Measurements from ENCODE around the gene CARD6.
"Not testable (repeated sequence)": the region's sequence is repeated elsewhere in the genome, so short reads cannot be mapped to it uniquely, and the experiment has no call there.

The CARD6 gene

GRCh38 chr5:40873286-40873880 is 32.2 kb downstream of the CARD6 start:
- peak; percentile 18 to 31 for DNase-seq

- DNase-seq, result no peak
Observed at GRCh38 chr5:40875958-40876357, 34.8 kb downstream of the CARD6 start.

- DNase-seq, result no peak
Observed at GRCh38 chr5:40877371-40877988, 36.3 kb downstream of the CARD6 start.

GRCh38 chr5:40879163-40879942 is 38.2 kb downstream of the CARD6 start:
- DNase-seq, result peak in 1 of 2 donors; percentile 46

GRCh38 chr5:40882291-40882690 is 41.1 kb downstream of the CARD6 start:
- no peak for DNase-seq

- not testable (repeated sequence) for DNase-seq
Observed at GRCh38 chr5:40883051-40883450, 41.9 kb downstream of the CARD6 start.

GRCh38 chr5:40895440-40896425 is 54.6 kb downstream of the CARD6 start:
- not testable (repeated sequence) for DNase-seq

- peak; percentile 23 to 36 for DNase-seq
Observed at GRCh38 chr5:40904205-40904993, 63.2 kb downstream of the CARD6 start.

- DNase-seq, result no peak
Observed at GRCh38 chr5:40904994-40905306, 63.8 kb downstream of the CARD6 start.

GRCh38 chr5:40906351-40906751 is 65.2 kb downstream of the CARD6 start:
- no peak for DNase-seq

GRCh38 chr5:40909264-40909663 is 68.1 kb downstream of the CARD6 start, which contains the start of gene C7:
Gene C7 (plus strand): TSS chr5:40909497. CDS start chr5:40909611, 114 bp downstream.
- no peak for DNase-seq

- no peak for DNase-seq
Observed at GRCh38 chr5:40909723-40910122, 68.6 kb downstream of the CARD6 start.

All from inflammatory macrophage (primary cell).